Measurements from ENCODE around the gene TSPYL4. TPM values are rescaled to one million over a fixed set of nuclear protein-coding genes. Genes with fewer than 3 reads are reported as not detected.

Gene TSPYL4
- total RNA-seq, 4 donors from 2014 or later = 2.8 to 4.8 (median 3.8) TPM

DNA sequence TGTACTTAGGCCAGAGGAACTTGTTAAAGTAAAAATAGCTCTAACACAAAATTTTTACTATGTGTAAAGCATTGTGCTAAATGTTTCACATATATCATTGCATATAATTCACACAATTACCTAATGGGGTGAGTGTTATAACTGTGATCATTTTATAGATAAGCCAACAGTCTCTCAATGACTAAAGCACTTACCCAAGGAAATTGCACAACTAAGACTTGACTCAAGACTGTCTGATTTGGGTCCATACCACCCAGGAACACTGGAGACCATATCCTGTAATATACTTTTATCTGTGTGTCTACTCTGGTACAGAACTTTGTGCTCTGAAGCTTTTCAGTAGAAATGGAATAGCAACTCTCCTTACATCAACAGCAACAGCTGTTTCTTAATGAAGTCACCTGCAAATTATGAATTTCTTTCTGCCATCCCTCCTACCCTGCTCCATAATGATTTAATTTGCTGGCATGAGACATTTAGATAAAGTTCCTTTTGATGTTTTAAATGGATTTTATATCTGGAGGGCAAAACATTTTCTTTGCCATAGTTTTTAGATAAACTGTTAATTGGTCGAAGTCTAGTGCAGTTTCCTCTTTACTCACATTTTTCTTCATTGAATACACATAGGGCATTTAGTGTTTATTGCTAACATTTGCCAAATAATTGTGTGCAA lies 47.5 kb downstream of the TSPYL4 start:
- Histone ChIP-seq H3K36me3 (no peaks in the 10 kb centered on the region), H3K4me3 (no peak overlapping the region), H3K27me3 (no peaks in the 10 kb centered on the region), H3K4me1 (peaks cover 11% of the 10 kb centered on the region in 2 donors), H3K27ac (no peak overlapping the region), H3K9me3 (no peaks in the 10 kb centered on the region)
- TF ChIP-seq, protein P1, sequence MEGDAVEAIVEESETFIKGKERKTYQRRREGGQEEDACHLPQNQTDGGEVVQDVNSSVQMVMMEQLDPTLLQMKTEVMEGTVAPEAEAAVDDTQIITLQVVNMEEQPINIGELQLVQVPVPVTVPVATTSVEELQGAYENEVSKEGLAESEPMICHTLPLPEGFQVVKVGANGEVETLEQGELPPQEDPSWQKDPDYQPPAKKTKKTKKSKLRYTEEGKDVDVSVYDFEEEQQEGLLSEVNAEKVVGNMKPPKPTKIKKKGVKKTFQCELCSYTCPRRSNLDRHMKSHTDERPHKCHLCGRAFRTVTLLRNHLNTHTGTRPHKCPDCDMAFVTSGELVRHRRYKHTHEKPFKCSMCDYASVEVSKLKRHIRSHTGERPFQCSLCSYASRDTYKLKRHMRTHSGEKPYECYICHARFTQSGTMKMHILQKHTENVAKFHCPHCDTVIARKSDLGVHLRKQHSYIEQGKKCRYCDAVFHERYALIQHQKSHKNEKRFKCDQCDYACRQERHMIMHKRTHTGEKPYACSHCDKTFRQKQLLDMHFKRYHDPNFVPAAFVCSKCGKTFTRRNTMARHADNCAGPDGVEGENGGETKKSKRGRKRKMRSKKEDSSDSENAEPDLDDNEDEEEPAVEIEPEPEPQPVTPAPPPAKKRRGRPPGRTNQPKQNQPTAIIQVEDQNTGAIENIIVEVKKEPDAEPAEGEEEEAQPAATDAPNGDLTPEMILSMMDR (IDR thresholded peaks at IDR 0.05 in 4 of 5, conservative IDR thresholded peaks at IDR 0.05 in 1 of 5) = no peak
- no peak for TF ChIP-seq POLR2A (IDR thresholded peaks at IDR 0.05)
- in situ Hi-C loops (cut with MboI; ENCODE audit: low sequenced_read_pairs in 4 of 4) (no loop called here), intact Hi-C loops (cut with DNase I; ENCODE audit: low total_unique reads) (no loop called here)
- no peak for DNase-seq
- no peak for ATAC-seq

DNA sequence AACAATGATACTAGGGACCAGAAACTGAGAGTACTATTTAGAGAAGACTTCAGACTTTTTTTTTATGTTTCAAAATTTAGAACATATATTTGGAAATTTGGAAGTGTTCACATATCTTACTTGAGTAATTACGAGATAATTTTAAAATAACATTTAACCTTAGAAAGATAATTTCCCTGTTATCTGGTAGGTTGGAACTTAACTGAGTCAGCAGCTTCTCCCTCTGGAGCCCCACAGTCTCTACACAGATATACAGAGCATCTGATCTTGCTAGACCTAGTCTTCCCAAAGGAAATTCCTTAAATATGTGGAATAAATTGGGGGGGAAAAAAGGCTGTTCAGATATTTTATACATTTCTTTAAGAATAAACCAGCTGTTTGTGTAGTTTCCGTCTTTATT lies 48.6 kb downstream of the TSPYL4 start:
- H3K9me3 ChIP-seq = no peaks in the 10 kb centered on the region
- H3K4me3 ChIP-seq = no peak overlapping the region
- H3K4me1 ChIP-seq = peaks cover 20 to 22% of the 10 kb centered on the region in 2 donors
- no peaks in the 10 kb centered on the region for H3K27me3 ChIP-seq
- in situ Hi-C loops (cut with MboI; ENCODE audit: low sequenced_read_pairs in 4 of 4) (no loop called here), intact Hi-C loops (cut with DNase I; ENCODE audit: low total_unique reads) (no loop called here)
- DNase-seq = no peak
- no peak overlapping the region for H3K27ac ChIP-seq
- H3K36me3 ChIP-seq = no peaks in the 10 kb centered on the region
- no peak for ATAC-seq
- TF ChIP-seq POLR2A (IDR thresholded peaks at IDR 0.05) = no peak
- TF ChIP-seq, protein P1 (IDR thresholded peaks at IDR 0.05 in 4 of 5, conservative IDR thresholded peaks at IDR 0.05 in 1 of 5) = no peak

DNA sequence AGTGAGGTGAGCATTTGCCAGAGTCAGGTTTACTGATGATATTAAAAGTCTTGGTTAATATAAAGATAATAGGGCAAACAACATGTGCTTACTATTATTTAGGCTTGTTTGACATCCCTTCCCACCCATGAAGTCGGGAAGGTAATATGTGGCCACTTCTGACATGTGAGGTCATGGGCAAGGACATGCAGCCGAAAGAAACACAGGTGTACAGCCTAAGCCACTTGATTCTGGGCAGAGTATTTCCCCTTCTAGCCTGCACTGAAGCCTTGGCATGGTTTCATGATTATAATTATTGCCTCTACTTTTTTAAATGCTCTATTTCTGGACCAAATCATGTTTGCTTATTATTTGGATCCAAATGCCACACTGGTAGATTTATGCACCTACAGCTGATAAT lies 52.3 kb downstream of the TSPYL4 start:
- no peak overlapping the region for H3K27ac ChIP-seq
- TF ChIP-seq, protein P1 (IDR thresholded peaks at IDR 0.05 in 4 of 5, conservative IDR thresholded peaks at IDR 0.05 in 1 of 5) = no peak
- no peak for TF ChIP-seq POLR2A (IDR thresholded peaks at IDR 0.05)
- in situ Hi-C loops (cut with MboI; ENCODE audit: low sequenced_read_pairs in 4 of 4) (no loop called here), intact Hi-C loops (cut with DNase I; ENCODE audit: low total_unique reads) (no loop called here)
- no peak for ATAC-seq
- no peaks in the 10 kb centered on the region for H3K36me3 ChIP-seq
- H3K9me3 ChIP-seq = no peaks in the 10 kb centered on the region
- no peaks in the 10 kb centered on the region for H3K27me3 ChIP-seq
- no peak overlapping the region for H3K4me3 ChIP-seq
- DNase-seq = no peak
- peaks cover 22 to 27% of the 10 kb centered on the region in 2 donors for H3K4me1 ChIP-seq

DNA sequence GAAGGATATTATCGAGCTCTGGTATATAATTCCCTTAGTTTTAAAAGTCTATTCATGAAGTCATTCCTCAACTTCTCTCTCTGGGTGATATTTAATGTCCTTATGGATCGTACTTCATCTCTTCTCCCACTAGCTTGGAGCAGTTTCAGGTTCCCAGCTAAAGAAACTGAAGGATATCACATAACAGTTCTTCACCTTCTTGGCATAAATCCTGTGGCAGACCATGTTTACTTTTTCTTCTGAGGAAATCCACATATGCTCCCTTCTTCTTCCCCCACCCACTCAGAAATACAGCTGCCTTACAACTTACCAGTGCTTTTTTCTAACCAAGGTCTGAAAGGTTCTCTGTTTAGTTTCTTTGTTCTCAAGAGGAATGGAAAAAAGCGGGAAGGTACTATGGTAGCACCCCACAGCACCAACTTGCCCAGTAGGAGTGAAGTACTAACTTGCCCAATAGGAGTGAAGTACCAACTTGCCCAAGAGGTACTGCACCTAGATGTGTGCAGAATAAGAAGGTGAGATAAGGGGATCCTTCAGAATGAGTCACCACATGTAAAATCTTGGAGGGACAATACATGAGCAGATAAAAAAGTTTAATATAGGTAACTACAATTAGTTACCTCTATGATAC lies 53.1 kb downstream of the TSPYL4 start:
- Histone ChIP-seq H3K9me3 (no peaks in the 10 kb centered on the region), H3K27ac (no peak overlapping the region), H3K4me3 (no peak overlapping the region), H3K4me1 (peaks cover 24 to 31% of the 10 kb centered on the region in 2 donors), H3K36me3 (no peaks in the 10 kb centered on the region), H3K27me3 (no peaks in the 10 kb centered on the region)
- DNase-seq (no peak), ATAC-seq (no peak)
- intact Hi-C loops (cut with DNase I; ENCODE audit: low total_unique reads) = no loop called here
- no peak for TF ChIP-seq POLR2A (IDR thresholded peaks at IDR 0.05)
- TF ChIP-seq, protein P1 (IDR thresholded peaks at IDR 0.05 in 4 of 5, conservative IDR thresholded peaks at IDR 0.05 in 1 of 5) = no peak
- in situ Hi-C loops (cut with MboI; ENCODE audit: low sequenced_read_pairs in 4 of 4) = no loop called here

Other genes with a start within 250 kb of the TSPYL4 start
- 1 to 10 TPM; 1.3 to 4.8 (median 1.7) TPM for gene FRK, start 193.2 kb downstream of the TSPYL4 start, total RNA-seq
- gene NT5DC1, start 153.2 kb downstream of the TSPYL4 start, total RNA-seq = 10 to 100 TPM in 3 of 4 donors, 1 to 10 TPM in 1; 7.0 to 15.4 (median 12.0) TPM
- gene COL10A1, start 127.9 kb downstream of the TSPYL4 start, total RNA-seq = not detected
- 100 to 1,000 TPM in 1 of 4 donors, 10 to 100 TPM in 3; 74.2 to 160 (median 81.2) TPM for gene TSPYL1, start 25.9 kb upstream of the TSPYL4 start, total RNA-seq
- gene DSE, start 116.9 kb upstream of the TSPYL4 start, total RNA-seq = 10 to 100 TPM in 3 of 4 donors, 1 to 10 TPM in 1; 9.6 to 14.8 (median 11.8) TPM
- 1 to 10 TPM in 1 of 4 donors, under 1 TPM in 3; 0.63 to 2.3 (median 0.86) TPM for gene CALHM6, start 207.3 kb upstream of the TSPYL4 start, total RNA-seq

All from gastrocnemius medialis (tissue), 4 donors.